Mesenteric fat pad (tissue), 1 donor: Measurements from ENCODE around the gene EPAS1. TPM values are rescaled to one million over a fixed set of nuclear protein-coding genes. Genes with fewer than 3 reads are reported as not detected.

Source experiments
- DNase-seq: peaks from one replicate; pipeline ENCODE4 v3.0.0-alpha.2; 2020; ENCODE audit warnings: low spot score
- total RNA-seq: library from RNA; stranded (reverse); fragmentation: NEBNext Ultra II Directional; extraction: Animal tissue kit (Norgen Biotek cat#: 25700); gene quantifications from one replicate; pipeline ENCODE4 v1.2.1, GENCODE V29; 2021
- donor health status: DM: yes; HTN: yes; CAD: no.

EPAS1 gene
- total RNA-seq, 1 donor from 2014 or later: 717 TPM

GRCh38 chr2:46404181-46404759, 107.1 kb downstream of the EPAS1 start:
- DNase-seq: no peak

- no peak for DNase-seq
Observed at GRCh38 chr2:46407852-46408455, 110.7 kb downstream of the EPAS1 start.

GRCh38 chr2:46409756-46410155, 112.5 kb downstream of the EPAS1 start:
- no peak for DNase-seq

GRCh38 chr2:46410273-46411244, 113.4 kb downstream of the EPAS1 start:
- DNase-seq: no peak

GRCh38 chr2:46411245-46411641, 114.0 kb downstream of the EPAS1 start:
- DNase-seq: no peak

GRCh38 chr2:46411985-46412384, 114.8 kb downstream of the EPAS1 start:
- DNase-seq: no peak

- no peak for DNase-seq
Observed at GRCh38 chr2:46413111-46413510, 115.9 kb downstream of the EPAS1 start.

- no peak for DNase-seq
Observed at GRCh38 chr2:46413631-46414030, 116.4 kb downstream of the EPAS1 start.

GRCh38 chr2:46414701-46415100, 117.5 kb downstream of the EPAS1 start:
- DNase-seq: no peak

GRCh38 chr2:46416280-46416679, 119.1 kb downstream of the EPAS1 start:
- no peak for DNase-seq

GRCh38 chr2:46416739-46417403, 119.7 kb downstream of the EPAS1 start:
- no peak for DNase-seq

- no peak for DNase-seq
Observed at GRCh38 chr2:46420945-46421344, 123.7 kb downstream of the EPAS1 start.

- no peak for DNase-seq
Observed at GRCh38 chr2:46421361-46421760, 124.2 kb downstream of the EPAS1 start.

- no peak for DNase-seq
Observed at GRCh38 chr2:46422717-46423394, 125.6 kb downstream of the EPAS1 start.

GRCh38 chr2:46424937-46425336, 127.7 kb downstream of the EPAS1 start:
- no peak for DNase-seq

- DNase-seq: no peak
Observed at GRCh38 chr2:46428911-46429436, 131.8 kb downstream of the EPAS1 start.

- no peak for DNase-seq
Observed at GRCh38 chr2:46430413-46430812, 133.2 kb downstream of the EPAS1 start.

GRCh38 chr2:46430992-46431391, 133.8 kb downstream of the EPAS1 start:
- DNase-seq: no peak

GRCh38 chr2:46431481-46432235, 134.5 kb downstream of the EPAS1 start:
- no peak for DNase-seq

- DNase-seq: no peak
Observed at GRCh38 chr2:46434851-46435273, 137.7 kb downstream of the EPAS1 start.
